ENCODE measurements around the gene TAS2R42. TPM values are rescaled to one million over a fixed set of nuclear protein-coding genes. Genes with fewer than 3 reads are reported as not detected.

TAS2R42 gene
- total RNA-seq, result not detected
- long read RNA-seq, result 0 reads

GRCh38 chr12:11186837-11187236 lies at the start of gene TAS2R42:
Gene TAS2R42 (minus strand): TSS chr12:11186937. CDS start chr12:11186937, 0 bp downstream.
- DNase-seq, result no peak
- intact Hi-C loops (cut with micrococcal nuclease), result no loop called here
- no peak for ATAC-seq

DNA sequence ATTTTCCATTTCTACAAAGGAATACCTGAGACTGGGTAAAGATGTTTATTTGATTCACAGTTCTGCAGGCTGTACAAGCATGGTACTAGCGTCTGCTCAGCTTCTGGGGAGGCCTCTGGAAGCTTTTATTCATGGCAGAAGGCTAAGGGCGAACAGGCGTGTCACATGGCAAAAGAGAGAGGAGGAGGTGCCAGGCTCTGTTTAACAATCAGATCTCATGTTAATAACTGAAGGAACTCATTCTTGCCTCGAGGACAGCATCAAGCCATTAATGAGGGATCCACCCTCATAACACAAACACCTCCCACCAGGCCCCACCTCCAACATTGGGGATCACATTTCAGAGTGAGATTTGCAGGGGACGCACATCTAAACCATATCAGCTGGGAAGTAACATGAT lies 46.8 kb upstream of the TAS2R42 start:
- DNase-seq (no peak), ATAC-seq (no peak)
- intact Hi-C loops (cut with micrococcal nuclease), result no loop called here

DNA sequence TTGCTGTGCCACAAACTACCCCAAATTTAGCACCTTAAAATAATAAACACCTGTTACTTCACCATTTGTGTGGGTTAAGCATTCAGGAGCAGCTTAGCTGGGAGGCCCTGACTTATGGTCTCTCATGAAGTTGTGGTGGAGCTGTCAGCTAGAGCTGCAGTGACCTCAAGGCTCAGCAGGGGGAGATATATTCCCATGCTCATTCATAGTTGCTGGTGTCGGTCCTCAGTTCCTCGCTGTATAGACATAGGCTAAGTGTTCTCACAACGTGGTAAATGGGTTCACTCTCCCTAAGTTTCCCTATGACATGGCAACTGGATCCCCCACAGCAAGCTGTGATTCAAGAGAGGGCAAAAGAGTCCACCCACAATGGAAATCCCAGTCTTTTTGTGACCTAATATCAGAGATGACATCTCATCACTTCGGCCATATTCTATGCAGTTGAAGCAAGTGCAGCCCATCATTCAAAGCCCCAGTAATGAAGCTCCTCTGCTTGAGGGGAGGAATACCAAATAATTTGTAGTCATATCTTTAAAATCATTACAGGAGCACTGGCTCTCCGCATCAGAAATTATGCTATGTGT lies 41.7 kb upstream of the TAS2R42 start:
- intact Hi-C loops (cut with micrococcal nuclease), result no loop called here
- ATAC-seq, result no peak
- no peak for DNase-seq

DNA sequence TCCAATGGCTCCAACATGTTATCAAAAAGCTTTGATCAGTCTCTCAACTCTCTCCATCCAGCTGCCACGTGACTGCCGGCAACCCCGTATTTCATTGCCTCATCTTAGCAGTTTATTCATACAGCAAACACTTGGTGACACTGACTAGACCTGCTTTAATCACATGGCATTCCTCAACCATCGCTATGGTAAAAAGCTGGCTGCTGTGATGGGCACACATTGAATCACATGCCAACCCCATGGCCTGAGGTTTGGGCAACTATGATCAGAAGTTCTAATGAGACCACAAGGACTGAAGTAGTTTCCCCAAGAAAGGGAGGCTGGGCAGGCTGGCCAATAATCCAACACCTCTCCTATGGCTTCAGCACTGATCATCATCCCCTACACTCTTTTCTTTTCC lies 40.6 kb upstream of the TAS2R42 start:
- intact Hi-C loops (cut with micrococcal nuclease), result no loop called here
- ATAC-seq (no peak), DNase-seq (no peak)

DNA sequence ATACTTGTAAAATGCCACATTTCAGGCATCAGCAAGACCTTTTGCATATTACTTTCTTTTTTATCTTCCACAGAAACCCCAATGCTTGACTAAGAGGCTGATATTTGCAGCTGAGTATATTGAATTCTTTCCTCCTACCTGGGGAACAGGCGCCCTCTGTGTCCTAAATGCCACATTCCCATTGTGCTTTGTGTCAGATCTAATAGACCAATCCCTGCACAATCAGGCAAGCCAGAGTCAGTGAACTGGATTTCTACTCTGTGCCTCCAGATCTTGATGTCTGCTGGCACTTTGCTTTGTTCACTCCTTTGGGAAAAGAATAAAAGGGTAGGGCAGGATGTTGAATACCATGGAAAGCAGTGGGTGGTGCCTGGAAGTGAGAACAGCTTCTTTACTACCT lies 22.4 kb upstream of the TAS2R42 start:
- no peak for ATAC-seq
- intact Hi-C loops (cut with micrococcal nuclease), result no loop called here
- DNase-seq, result no peak

GRCh38 chr12:11204173-11204572 lies 17.4 kb upstream of the TAS2R42 start:
- intact Hi-C loops (cut with micrococcal nuclease), result no loop called here
- ATAC-seq (no peak), DNase-seq (no peak)

DNA sequence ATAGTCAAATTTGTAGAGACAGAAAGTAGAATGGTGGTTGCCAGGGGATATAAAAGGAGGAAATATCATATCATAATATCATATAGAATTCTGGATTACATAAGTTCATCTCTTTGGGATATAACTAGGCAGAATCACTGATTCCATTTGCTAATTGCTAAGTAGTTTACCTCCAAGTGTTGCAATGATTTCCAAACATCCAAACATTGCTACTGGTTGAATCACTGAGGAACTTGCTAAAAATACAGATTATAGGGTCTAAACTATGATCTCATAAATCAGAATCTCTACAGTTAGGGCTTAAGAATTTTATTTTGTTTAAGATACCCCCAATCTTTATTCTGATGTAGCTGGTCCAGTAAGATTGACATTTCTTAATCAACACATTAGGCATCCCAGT lies 16.1 kb upstream of the TAS2R42 start:
- ATAC-seq (no peak), DNase-seq (no peak)
- intact Hi-C loops (cut with micrococcal nuclease), result no loop called here

- no peak for DNase-seq
- no peak for ATAC-seq
- intact Hi-C loops (cut with micrococcal nuclease), result no loop called here
Observed at GRCh38 chr12:11183011-11183410, 3.7 kb downstream of the TAS2R42 start.

DNA sequence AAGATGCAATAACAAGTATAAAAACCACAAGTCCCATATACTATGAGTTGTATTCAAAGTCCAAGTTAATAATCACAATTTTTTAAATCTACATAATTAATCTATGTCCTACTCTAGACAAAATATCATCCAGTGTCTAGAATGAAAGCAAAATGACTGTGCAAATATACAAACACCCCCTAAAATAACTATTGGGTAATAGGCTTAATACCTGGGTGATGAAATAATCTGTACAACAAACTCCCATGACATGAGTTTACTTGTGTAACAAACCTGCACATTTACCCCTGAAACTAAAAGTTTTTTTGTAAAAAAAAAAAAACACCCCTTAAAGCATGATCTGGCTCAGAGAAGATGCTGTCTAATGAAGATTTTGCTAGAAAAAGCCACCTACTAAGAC lies 4.2 kb downstream of the TAS2R42 start:
- intact Hi-C loops (cut with micrococcal nuclease), result no loop called here
- ATAC-seq (no peak), DNase-seq (no peak)

DNA sequence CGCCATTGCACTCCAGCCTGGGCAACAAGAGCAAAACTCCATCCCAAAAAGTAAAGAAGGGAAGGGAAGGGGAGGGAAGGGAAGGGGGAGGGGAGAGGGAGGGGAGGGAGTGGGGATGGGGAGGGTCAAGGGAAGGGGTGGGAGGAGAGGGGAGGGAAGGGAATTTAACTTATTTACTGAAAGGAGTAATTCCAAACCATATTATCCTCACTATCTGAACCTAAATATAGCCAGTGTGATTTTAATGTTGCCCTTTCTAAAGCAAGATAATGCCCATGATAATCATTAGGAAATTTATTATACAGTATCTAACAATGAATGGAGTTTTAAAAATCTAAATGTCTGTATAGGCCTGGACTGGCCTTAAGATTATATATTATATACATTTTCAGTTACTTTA lies 8.5 kb downstream of the TAS2R42 start:
- intact Hi-C loops (cut with micrococcal nuclease), result no loop called here
- ATAC-seq, result no peak
- no peak for DNase-seq

- ATAC-seq (no peak), DNase-seq (no peak)
- intact Hi-C loops (cut with micrococcal nuclease), result no loop called here
Observed at GRCh38 chr12:11174022-11174421, 12.7 kb downstream of the TAS2R42 start.

GRCh38 chr12:11171969-11172675 lies 14.6 kb downstream of the TAS2R42 start:
- ATAC-seq (no peak), DNase-seq (no peak)
- intact Hi-C loops (cut with micrococcal nuclease), result no loop called here

GRCh38 chr12:11171145-11171968 lies 15.4 kb downstream of the TAS2R42 start, which contains the start of gene SMIM10L1:
Gene SMIM10L1 (plus strand): TSS chr12:11171194. CDS start chr12:11171357, 163 bp downstream.
- DNase-seq (peak; percentile 96), ATAC-seq (peak; percentile 100)
- intact Hi-C loops (cut with micrococcal nuclease), result no loop called here

GRCh38 chr12:11170810-11171144 lies 16.0 kb downstream of the TAS2R42 start:
- no peak for ATAC-seq
- intact Hi-C loops (cut with micrococcal nuclease), result no loop called here

GRCh38 chr12:11166300-11166699 lies 20.4 kb downstream of the TAS2R42 start:
- intact Hi-C loops (cut with micrococcal nuclease), result no loop called here
- DNase-seq (no peak), ATAC-seq (no peak)

More at GRCh38 chr12:11170810-11171144, 16.0 kb downstream of the TAS2R42 start:
- DNase-seq, result no peak

DNA sequence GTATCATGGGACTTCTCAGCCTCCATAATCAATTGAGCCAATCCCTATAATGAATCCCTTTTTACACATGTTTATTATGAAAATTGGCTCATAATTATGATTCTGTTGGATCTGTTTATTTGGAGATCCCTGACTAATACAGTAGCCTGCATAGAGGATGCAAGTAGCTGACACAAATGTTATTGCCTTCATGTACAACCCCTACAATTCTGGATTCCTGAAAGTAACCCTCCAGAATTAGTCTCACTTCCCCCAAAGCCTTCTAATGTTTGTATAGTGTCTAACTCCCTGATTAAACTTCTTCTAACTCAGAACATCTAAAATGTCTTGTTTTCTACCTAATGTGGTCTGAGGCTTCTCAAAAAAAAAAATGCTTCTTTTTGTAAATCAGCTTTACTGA lies 22.4 kb downstream of the TAS2R42 start:
- intact Hi-C loops (cut with micrococcal nuclease), result no loop called here
- DNase-seq (no peak), ATAC-seq (no peak)

- intact Hi-C loops (cut with micrococcal nuclease), result no loop called here
- DNase-seq (no peak), ATAC-seq (peak; percentile 15)
Observed at GRCh38 chr12:11162502-11162901, 24.2 kb downstream of the TAS2R42 start.

GRCh38 chr12:11158885-11159444 lies 27.8 kb downstream of the TAS2R42 start:
- intact Hi-C loops (cut with micrococcal nuclease), result no loop called here
- DNase-seq, result no peak
- peak; percentile 57 for ATAC-seq

DNA sequence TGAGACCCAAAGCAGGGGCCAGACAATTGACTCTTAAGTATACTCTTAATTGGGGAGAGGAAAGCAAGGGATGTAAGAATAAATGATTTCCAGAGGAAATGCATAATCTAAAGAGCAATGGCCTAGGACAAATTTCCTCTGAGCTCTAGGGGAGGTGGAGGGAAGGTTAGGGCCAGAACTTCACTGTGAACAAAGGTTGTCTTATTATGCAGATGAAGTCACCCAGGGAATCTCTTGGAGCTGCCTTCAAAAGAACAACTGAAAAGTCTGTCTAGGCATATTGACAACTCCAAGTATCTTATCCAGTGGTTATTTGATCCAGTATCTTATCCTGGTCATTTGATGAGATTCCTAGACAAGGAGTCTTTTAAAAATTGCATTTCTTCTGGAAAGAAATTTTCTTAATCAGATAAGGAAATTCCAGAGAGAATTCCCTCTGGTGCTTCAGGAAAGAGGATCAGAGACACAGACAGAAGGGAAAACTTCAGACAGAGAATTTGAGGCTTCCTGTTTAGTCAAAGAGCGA lies 32.3 kb downstream of the TAS2R42 start:
- no peak for ATAC-seq
- no peak for DNase-seq
- intact Hi-C loops (cut with micrococcal nuclease), result no loop called here

GRCh38 chr12:11152725-11153124 lies 34.0 kb downstream of the TAS2R42 start:
- intact Hi-C loops (cut with micrococcal nuclease), result no loop called here
- ATAC-seq (no peak), DNase-seq (no peak)

Measured in left ventricle myocardium superior (tissue), 1 donor.